NCI-H446 (cell line): ENCODE data around the gene CDH9.

Experiments
- DNase-seq, 2 experiments: peaks; one replicate each; lab custom pipeline; 2025; lab: John Stamatoyannopoulos, UW

The CDH9 gene, protein sequence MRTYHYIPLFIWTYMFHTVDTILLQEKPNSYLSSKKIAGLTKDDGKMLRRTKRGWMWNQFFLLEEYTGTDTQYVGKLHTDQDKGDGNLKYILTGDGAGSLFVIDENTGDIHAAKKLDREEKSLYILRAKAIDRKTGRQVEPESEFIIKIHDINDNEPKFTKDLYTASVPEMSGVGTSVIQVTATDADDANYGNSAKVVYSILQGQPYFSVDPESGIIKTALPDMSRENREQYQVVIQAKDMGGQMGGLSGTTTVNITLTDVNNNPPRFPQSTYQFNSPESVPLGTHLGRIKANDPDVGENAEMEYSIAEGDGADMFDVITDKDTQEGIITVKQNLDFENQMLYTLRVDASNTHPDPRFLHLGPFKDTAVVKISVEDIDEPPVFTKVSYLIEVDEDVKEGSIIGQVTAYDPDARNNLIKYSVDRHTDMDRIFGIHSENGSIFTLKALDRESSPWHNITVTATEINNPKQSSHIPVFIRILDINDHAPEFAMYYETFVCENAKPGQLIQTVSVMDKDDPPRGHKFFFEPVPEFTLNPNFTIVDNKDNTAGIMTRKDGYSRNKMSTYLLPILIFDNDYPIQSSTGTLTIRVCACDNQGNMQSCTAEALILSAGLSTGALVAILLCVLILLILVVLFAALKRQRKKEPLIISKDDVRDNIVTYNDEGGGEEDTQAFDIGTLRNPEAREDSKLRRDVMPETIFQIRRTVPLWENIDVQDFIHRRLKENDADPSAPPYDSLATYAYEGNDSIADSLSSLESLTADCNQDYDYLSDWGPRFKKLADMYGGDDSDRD

DNA sequence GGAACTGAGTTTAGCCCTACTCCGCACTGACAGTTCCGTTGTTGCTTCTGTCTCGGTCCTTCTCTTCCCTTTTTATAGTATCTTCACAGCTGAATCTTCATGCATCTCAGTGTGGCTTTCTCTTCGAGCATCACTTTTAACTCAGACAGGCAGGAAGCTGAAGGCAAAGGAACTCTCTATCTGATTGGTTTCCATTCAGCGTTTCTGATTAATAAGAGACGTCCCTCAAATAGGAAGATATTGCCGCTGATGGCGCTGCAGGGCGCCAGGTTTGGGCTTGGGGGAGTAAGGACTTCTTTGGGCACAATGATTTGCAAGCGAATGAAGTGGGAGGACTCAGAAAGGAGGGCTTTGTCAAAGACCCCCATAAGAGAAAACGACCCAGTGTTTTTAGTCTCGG, at the start of gene CDH9:
Gene CDH9, minus strand, starts transcription at position 111 of the 400 bp plus-strand sequence. CDS start 50,253 bp downstream, outside the sequence.
- peak in 1 of 2 experiments; percentile 29 for DNase-seq

DNA sequence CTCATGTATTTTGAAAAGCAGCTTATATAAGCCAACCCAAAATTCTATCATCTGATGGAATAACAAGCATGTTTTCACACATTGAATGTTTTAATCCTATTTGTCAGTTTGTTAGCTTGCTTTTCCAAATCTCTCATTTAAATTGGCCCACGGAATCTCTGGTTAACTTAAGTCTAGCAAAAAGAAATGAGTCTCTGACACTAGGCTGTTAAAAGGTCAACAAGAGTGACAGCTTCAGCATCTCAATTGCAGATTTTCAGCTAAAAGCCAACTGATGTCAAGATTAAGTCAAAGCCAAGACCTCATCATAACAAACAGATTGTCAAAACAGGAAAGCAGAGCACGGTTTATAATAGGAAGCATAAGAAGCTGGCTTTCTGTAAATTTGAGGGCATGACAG, 49.4 kb upstream of the CDH9 start:
- DNase-seq: peak; percentile 37 to 56

DNA sequence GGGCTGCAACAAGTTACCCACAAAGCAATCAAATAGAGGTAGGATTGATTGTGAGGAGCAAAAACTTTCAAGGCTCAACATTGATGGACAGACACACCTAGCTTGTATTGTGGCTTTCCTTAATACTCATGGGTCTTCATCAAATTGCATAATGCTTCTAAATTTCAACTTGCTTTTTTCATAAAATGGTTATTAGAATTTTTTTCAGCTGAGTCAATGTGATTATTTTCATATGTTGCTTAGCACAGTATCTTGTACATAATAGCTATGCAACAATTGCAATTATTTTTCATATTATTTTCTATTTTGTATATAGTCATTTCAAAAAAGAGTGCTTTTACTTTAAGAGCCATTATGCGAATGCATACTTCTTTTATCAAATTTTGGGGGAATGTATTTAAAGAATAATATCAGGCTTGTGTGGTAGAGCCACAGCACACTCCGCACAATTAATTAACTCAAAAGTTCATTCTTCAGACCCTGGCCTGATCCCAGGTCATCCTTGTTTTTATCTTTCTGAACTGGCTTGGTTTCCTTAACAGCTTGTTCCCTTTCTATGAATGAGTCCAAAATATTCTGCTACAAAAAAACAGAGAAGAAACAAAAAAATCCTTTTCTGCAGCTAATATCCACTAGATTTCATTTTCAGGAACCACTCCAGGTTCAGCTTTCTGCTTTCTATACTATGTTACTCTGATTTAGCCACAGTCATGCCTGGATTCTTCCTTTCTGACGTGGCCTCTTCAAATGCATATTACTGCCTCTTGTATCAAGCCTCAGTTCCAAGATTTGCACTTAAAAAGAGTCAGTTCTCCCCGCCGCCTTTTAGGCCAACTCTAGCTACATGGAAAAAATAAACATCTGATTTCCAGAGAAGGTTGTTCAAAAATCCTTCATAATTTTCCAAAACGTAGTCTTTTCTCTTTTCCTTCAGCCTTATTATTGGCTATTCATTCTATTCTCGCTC, 45.3 kb upstream of the CDH9 start:
- DNase-seq: peak in 1 of 2 experiments; percentile 27

DNA sequence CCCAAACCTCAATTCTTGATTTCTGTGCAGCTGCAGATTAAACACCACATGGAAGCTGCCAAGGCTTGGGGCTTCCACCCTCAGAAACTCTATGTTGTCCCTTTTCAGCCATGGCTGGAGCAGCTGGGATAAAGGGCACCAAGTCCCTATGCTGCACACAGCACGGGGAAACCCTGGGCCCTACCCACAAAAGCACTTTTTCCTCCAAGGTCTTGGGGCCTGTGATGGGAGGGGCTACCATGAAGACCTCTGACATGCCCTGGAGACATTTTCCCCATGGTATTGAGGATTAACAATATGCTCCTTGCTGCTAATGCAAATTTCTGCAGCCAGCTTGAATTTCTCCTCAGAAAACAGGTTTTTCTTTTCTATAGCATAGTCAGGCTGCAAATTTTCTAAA, 41.8 kb upstream of the CDH9 start:
- no peak for DNase-seq

DNA sequence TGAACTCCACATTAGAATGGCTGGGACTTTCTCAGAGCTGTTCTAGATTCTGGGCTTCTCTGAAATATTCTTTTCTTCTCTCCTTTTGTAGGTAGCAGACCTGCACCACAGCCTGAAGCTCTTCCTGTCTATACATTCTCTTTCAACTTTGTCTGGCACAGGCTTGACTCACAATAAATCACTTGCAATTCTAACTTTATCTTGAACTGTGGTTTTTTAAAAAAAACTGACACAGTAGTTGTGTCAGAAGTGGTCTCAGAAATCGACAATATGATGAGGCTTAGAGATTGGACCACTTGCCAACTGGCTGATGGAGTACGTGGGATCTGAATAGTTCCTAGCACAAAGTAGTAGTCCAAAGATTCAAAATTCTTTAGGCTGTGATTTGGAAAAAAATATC, 24.1 kb upstream of the CDH9 start:
- DNase-seq: no peak

DNA sequence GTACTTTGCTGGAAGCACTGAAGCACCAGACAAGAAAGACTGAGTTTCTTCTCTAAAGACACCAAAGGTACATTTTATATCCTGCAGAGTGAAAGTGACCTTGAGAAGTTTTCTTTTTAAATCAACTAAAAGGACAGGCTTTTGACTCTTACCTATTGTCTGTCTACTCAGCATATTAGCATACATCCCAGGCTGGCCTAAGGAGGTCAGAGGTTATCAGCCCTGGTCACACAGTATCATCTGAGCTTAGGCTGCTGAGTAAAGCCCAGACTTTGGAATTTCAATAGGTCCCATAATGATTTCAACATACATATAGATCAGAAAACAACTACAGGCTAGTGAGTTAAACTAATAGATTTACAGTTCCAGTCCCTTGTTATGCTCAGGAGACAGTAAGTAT, 10.1 kb upstream of the CDH9 start:
- DNase-seq: no peak

DNA sequence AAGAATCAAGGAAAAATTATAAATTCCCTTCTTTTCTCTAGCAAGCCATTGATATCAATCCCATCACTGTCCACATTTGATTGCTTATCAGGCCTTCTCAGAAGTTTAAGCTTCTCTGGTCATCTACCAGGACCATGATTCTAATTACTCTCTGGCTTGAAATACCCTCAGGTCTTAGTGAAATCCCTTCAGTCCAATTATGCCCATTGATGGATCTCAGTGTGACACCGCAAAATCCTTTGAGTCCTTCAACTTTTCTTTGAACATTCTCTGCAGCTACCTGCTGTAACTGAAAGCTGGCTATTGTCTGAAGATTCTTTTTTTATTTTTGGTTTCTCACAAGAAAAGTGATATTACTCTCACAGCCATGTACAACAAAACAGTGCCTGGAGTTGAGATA, 3.0 kb upstream of the CDH9 start:
- DNase-seq: no peak

DNA sequence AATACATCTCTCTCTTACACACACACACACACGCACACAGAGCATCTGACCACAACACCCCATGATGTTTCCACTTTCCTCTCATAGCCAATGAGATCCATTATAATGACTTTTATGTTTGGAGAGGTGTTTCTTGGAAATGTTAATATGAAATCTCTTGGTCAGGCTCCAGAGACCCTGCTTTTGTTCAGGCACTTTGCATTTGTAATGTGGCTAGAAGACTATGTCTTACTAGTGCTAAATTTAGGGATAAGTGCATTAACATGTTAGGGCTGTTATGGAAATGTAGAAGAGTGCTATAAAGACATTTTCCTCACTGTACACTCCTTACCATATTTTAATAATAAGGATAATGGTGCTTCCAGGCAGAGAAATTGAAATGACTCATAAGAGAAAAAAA, 3.8 kb downstream of the CDH9 start:
- DNase-seq: no peak

DNA sequence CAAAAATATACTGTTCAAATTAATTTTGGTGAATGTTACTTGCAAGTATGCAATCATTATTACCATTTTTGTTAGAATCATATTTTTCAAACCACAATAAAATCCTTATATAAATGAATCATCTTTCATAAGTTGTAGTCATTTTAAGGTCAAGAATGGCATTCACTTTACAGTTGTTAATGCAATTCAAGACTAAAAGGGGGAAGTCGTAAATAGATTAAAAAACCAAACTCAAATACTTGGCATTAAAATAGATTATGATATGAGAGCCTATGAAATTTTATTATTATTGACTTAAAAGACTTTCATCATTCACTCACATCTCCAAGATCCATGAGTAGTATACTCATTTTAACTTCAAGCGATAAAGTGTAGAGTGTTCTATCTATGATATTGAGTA, 11.6 kb downstream of the CDH9 start:
- no peak for DNase-seq

DNA sequence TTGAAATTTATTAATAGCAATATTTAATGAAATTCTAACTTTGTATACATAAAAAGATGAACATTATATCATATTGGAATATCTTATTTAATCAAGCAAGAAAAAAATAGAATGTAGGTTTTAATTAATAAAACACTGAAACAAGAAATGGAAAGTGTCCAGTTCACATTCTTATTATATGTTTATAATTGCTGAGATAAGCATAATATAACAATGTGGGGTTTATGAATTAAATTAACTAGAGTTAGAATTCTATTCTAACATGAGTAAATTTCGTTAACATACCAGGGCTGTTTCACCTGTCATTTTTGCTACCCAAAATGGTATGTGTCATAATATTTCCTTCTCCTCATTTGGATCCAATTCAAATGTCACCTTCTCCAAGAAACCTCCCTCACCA, 12.3 kb downstream of the CDH9 start:
- no peak for DNase-seq

DNA sequence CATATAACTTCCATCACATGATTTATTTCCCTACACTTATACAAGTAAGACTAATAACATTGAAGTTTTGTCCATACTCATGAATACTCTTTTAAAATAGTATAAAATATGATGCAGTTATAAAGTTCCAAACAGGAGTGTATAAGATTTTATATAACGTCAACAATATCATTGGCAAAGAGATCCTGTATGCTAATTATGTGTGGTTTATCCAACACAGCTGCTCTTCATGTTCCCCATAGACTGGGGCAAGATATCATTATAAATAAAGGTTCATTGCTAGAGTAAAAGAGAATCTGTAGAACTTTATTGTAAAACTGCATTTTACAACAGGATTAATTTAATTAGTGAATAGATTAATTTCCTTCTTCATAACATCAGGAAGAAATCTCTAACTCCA, 16.9 kb downstream of the CDH9 start:
- DNase-seq: peak in 1 of 2 experiments; percentile 57

DNA sequence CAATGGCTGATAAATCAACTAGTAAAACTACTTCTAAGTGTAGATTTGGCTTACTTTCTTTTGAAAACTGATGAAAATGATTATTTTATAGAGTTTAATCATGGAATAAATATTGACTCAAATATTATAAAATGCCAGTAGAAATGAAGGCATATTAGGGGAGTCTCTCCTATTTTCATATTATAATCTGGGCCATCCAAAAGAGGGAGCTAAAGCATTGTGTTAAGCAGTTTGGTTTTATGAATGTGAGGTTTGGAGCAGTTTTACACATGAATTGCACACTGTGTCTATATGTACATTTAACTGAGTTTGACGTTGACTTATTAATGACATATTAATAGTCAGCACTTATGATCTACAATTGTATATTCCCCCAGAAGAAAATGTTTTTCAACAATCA, 17.4 kb downstream of the CDH9 start:
- peak; percentile 60 to 83 for DNase-seq

DNA sequence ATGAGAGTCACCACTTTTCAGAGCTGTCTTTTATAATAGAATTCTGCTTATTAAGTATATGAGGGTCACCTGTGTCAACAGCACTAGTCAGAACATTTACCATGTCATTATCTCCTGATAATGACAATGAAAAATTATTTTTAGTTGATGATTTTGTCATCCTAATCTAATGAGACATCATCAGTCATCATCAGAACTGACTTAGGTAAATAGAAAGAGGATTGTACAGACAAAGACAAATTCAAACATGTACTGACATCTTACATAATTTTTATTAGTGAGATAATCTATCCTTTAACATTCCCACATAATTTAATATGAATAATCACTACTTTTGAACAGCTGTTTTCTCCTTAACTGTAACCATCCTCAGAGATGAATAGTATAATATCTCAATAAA, 22.6 kb downstream of the CDH9 start:
- no peak for DNase-seq

DNA sequence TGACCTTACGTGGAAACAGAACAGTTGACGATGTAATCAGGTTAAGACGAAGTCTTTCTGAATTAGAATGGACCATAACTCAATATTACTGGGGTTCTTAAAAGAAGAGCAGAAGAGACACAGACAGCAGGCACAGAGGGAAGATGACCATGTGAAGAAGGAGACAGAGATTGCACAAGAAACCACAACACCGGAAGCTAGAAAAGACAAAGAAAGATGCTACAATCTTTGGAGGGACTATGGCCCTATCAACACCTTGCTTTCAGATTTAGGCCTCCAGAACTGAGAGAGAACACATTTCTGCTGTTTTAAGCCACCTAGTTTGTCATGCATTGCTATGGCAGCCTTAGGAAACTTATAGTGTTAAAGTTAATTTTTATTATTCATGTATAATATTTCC, 27.1 kb downstream of the CDH9 start:
- no peak for DNase-seq

DNA sequence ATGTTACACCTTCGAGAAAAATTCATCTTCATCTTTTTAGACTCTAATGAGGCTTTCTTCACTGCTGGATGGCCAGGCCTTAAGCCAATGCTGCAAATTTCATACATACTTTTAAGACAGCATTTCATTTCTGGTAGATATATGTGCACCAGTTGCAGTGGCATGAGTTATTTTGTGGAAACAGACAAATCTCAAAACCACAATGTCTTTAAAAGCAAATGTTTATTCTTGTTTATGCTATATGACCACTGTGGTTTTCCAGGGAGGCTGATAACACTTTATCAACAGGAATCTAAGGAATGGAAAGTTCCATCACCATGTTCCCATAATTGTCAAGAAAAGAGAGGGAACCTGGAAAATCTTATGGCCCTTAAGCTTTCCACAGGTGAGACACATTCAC, 27.7 kb downstream of the CDH9 start:
- DNase-seq: no peak

DNA sequence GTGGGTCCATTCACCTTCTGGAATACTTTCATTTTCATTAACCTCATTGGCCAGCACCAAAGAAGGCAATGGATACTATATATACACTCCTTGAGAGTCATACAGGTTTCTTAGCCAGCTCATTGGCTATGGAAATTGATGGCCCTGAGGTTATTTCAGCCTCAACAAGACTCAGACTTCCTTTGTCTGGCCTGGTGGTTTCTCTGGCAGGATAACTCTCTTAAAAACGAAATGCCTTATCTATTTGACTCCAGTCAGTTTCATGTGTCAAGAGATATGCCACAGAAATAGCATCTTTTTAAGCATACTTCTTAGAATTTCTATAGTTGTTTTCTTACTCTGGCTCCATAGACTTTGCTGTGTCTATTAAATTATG, 28.9 kb downstream of the CDH9 start:
- DNase-seq: no peak

DNA sequence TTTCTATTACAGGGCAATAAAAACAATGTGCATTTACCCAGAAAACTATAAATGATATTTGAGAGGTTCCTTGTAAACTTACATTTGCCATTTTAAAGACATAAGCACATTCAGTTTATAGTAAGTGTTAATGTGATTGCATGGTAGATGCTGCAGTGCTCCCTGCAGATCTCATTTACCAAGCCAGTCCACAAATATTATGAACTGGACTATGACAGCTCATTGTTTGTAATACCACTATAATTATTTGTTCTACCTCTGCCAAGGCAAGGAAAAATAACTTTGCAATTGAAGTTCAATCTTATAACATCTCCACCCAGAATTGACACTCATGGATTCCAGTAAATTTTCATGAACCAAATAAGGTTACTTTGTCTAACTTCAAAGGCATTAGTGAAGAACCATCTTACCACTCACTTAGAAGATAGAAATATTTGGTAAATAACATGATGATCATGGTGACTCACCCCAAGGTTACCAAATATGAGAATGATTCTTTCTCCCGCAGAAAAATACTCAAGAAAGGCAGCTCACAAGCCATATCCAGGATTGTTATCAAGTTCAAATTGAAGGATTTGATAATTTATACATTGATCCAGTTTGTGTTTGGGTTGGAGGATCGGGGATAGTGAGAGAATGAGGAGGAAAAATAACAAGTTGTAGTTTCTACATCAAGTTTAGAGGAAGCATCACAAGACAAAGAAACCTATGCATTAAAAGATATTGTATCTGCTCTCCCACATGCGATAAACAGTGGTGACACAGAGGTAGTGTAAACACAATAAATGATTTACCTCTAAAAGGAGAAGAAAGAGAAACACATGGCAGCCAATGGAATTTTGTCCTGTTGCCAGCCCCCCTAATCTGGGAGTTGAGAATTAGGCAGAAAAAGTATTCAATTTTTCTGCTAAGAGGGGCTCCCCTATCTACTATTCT, 29.5 kb downstream of the CDH9 start:
- no peak for DNase-seq

DNA sequence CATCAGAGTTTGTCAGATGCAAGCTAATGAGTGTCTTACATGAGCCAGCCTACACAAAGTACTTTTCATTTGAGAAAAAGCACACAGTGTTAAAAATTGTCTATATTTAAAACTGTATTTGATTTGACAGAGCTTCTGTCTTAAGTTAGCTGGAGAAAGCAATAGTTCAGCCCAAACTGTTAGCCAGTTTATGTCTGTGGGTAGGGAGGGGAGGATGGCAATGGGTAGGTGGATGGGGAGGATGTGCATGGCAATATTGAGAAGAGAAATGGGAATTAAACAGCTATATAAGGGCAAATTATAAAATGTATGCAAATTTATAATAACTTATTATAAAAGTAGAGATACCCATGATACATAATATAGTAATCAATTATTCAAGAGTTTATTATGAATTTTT, 31.3 kb downstream of the CDH9 start:
- DNase-seq: no peak

DNA sequence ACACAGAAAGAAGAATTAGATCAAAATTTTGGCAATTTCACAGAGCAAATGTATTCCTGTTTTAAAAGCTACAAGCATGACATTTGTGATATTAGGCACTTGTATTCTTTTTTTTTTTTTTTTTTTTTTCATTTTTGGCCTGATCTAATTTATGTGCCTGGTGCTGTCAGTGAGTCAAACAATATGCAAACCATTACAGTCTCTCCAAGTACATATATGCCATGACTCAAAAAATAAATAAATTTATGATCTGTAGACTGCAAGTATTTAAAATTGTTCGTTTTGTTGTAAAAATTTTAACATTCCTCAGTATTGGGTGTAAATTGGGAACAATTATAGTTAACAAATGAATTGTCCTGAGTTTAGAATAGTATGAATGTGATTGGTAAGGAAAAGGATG, 51.4 kb downstream of the CDH9 start:
- DNase-seq: no peak

DNA sequence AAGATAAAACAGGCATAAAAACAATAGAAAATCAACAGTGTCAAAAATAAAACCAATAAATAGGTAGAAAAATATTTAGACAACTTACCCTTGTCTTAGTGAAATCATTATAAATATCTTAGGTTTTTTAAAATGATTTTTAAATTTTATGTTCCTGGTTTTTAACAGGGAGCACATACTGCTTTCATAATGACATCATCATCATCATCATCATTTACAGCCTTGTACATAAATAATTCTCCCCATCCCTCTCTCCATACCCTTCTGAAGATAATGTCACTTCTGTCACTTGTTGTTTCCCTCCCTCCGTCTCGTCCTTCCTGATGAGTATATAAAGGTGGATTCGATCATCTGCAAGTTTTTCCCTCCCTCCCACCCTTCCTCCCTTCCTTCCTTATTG, 56.6 kb downstream of the CDH9 start:
- DNase-seq: no peak

DNA sequence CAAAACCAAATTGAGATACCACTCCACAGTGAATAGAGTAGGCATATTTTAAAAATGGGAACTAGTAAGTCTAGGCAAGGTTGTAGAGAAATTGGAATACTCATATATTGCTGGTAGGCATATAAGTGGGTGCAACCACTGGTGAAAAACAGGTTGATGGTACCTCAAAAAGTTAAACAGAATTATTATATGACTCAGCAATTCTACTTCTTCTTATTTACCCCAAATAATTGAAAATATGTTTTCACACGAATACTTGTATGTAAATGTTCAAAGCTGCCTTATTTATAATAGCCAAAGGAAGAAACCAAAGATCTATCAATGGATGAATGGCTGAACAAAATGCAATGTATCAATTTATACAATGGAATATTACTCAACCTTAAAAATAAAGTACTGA, 79.1 kb downstream of the CDH9 start:
- DNase-seq: no peak
